SU-DHL-6 (cell line): ENCODE measurements around the gene SHOC2.

Experiments used
- H2AFZ ChIP-seq: fragments of 200-600 bp; sonication (generic); 2 replicates; pipeline ENCODE4 v1.6.1; 2014; ENCODE audit warnings: low read depth, mild to moderate bottlenecking, moderate library complexity, mixed read lengths, antibody characterized with exemption, low read length; ENCODE audit not compliant: severe bottlenecking
- H3F3A ChIP-seq: fragments of 200-600 bp; shearing (Covaris generic); 2 replicates; pipeline ENCODE4 v1.6.0; 2016; ENCODE audit warnings: antibody characterized with exemption, mild to moderate bottlenecking; ENCODE audit not compliant: insufficient read depth
- H3K27ac ChIP-seq: fragments of 200-600 bp; sonication (generic); 2 replicates; pipeline ENCODE4 v1.5.1; 2016; ENCODE audit warnings: low read depth, mild to moderate bottlenecking, low read length, moderate library complexity, mixed read lengths
- H3K27me3 ChIP-seq: fragments of 200-600 bp; sonication (generic), shearing (Covaris generic); 2 replicates; pipeline ENCODE4 v1.6.0; 2014; ENCODE audit warnings: mild to moderate bottlenecking, low read length
- H3K36me3 ChIP-seq: fragments of 200-600 bp; sonication (generic); 2 replicates; pipeline ENCODE4 v1.6.1; 2014; ENCODE audit warnings: mild to moderate bottlenecking, low read length, mixed read lengths
- H3K4me2 ChIP-seq: fragments of 300-600, 200-600 bp; shearing (Covaris generic), sonication (generic); 2 replicates; pipeline ENCODE4 v1.6.0; 2014; ENCODE audit warnings: low read length, low read depth, mild to moderate bottlenecking; ENCODE audit not compliant: poor library complexity, severe bottlenecking
- H3K4me3 ChIP-seq: fragments of 200-600 bp; sonication (generic); 2 replicates; pipeline ENCODE4 v1.5.1; 2014; ENCODE audit warnings: antibody characterized with exemption, low read length, mild to moderate bottlenecking, mixed read lengths; ENCODE audit not compliant: insufficient read depth, poor library complexity, severe bottlenecking
- H3K79me2 ChIP-seq: fragments of 200-600 bp; sonication (generic); 2 replicates; pipeline ENCODE4 v1.6.1; 2014; ENCODE audit warnings: mild to moderate bottlenecking, low read length, moderate library complexity; ENCODE audit not compliant: insufficient read depth
- H3K9ac ChIP-seq: fragments of 200-600 bp; sonication (generic); 2 replicates; pipeline ENCODE4 v1.7.0; 2014; ENCODE audit warnings: mild to moderate bottlenecking, low read length
- H3K9me2 ChIP-seq: fragments of 200-600 bp; sonication (generic); replicated peaks from 2 replicates; pipeline ENCODE4 v1.6.1; 2014; ENCODE audit warnings: low read length; ENCODE audit not compliant: insufficient read depth
- H3K9me3 ChIP-seq: fragments of 200-600 bp; sonication (generic); 2 replicates; pipeline ENCODE4 v1.6.1; 2014; ENCODE audit warnings: low read length, mixed read lengths; ENCODE audit not compliant: insufficient read depth
- H4K20me1 ChIP-seq: fragments of 200-600 bp; sonication (generic); 2 replicates; pipeline ENCODE4 v1.6.1; 2014; ENCODE audit warnings: low read depth, mild to moderate bottlenecking, antibody characterized with exemption, low read length, moderate library complexity, mixed read lengths
- EZH2phosphoT487 ChIP-seq: fragments of 200-600 bp; sonication (generic), shearing (Covaris generic); conservative IDR thresholded peaks from 2 replicates; pipeline ENCODE4 v1.6.1; 2018; ENCODE audit warnings: mild to moderate bottlenecking, antibody characterized with exemption, low read length, moderate library complexity, mixed read lengths
- TF ChIP-seq, protein P1 (sequence below): fragments of 200-600 bp; sonication (generic); IDR thresholded peaks from one replicate; pipeline ENCODE4 v1.5.1; 2017; ENCODE audit warnings: antibody characterized with exemption, mild to moderate bottlenecking, low read length, moderate library complexity; ENCODE audit not compliant: insufficient read depth, poor library complexity, severe bottlenecking

The SHOC2 gene

DNA sequence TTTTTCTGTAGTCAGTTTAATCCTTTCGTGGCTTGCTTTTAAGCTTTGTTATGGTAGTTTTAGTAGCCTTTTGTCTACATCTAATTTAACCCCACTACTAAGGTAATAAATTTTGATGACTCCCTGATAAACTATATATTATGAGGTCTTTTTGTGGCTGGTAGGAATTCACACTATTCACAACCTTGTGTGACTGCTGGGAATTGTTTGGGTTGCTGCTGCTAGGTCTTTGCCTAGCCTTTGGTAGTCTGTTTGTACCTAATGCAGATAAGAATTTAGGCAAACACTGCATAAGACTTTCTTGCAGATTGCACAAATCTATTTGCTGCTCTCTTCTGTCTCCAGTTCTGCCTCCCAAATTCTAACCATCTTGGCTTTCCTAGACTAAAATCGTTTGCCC, 58.3 kb downstream of the SHOC2 start:
- peaks cover 9% of the 10 kb centered on the region; the same call in 1 of the 2 replicates for H4K20me1 ChIP-seq

DNA sequence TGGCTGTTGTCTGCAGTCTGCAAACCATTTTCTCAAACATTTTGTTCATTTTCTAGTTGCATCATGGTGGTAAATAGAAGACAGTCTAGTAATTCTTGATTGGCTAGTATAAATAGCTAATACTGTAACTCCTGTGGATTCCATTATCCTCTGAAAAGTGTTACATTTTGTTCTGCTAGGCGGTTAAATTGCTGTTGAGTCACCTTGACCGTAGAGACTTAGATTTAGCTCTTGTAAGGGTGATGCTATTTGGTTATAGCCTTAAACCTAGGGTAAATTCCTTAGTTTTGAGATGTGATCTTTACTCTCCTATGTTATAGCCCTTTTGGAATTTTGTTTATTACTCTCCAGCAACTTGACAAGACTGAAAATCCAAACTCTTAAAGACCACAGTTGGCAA, 58.8 kb downstream of the SHOC2 start:
- Histone ChIP-seq H3K36me3 (peaks cover 9% of the 10 kb centered on the region; the same call in 1 of the 2 replicates), H3F3A (0 out of 2 replicates have a peak, but pooled peaks cover 6% of the 10 kb centered on the region), H3K27me3 (no peaks in the 10 kb centered on the region), H2AFZ (no peak overlapping the region), H4K20me1 (peaks cover 12% of the 10 kb centered on the region; the same call in 1 of the 2 replicates), H3K9me2 (no peaks in the 10 kb centered on the region), H3K27ac (no peak overlapping the region), H3K79me2 (peaks cover 91% of the 10 kb centered on the region), H3K9me3 (no peaks in the 10 kb centered on the region), H3K9ac (no peak overlapping the region), H3K4me3 (no peak overlapping the region), H3K4me2 (no peak overlapping the region)
- no peak for TF ChIP-seq EZH2phosphoT487
- TF ChIP-seq, protein P1, sequence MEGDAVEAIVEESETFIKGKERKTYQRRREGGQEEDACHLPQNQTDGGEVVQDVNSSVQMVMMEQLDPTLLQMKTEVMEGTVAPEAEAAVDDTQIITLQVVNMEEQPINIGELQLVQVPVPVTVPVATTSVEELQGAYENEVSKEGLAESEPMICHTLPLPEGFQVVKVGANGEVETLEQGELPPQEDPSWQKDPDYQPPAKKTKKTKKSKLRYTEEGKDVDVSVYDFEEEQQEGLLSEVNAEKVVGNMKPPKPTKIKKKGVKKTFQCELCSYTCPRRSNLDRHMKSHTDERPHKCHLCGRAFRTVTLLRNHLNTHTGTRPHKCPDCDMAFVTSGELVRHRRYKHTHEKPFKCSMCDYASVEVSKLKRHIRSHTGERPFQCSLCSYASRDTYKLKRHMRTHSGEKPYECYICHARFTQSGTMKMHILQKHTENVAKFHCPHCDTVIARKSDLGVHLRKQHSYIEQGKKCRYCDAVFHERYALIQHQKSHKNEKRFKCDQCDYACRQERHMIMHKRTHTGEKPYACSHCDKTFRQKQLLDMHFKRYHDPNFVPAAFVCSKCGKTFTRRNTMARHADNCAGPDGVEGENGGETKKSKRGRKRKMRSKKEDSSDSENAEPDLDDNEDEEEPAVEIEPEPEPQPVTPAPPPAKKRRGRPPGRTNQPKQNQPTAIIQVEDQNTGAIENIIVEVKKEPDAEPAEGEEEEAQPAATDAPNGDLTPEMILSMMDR = no peak

More for the DNA sequence above, 58.3 kb downstream of the SHOC2 start:
- H3K4me2 ChIP-seq = no peak overlapping the region
- H3K9me3 ChIP-seq = no peaks in the 10 kb centered on the region
- TF ChIP-seq EZH2phosphoT487 = no peak
- TF ChIP-seq, protein P1 = no peak
- H3F3A ChIP-seq = 0 out of 2 replicates have a peak, but pooled peaks cover 6% of the 10 kb centered on the region
- H3K36me3 ChIP-seq = peaks cover 9% of the 10 kb centered on the region; the same call in 1 of the 2 replicates
- H3K27me3 ChIP-seq = no peaks in the 10 kb centered on the region
- peaks cover 91% of the 10 kb centered on the region for H3K79me2 ChIP-seq
- no peak overlapping the region for H2AFZ ChIP-seq
- no peaks in the 10 kb centered on the region for H3K9me2 ChIP-seq
- no peak overlapping the region for H3K27ac ChIP-seq
- no peak overlapping the region for H3K9ac ChIP-seq
- H3K4me3 ChIP-seq = no peak overlapping the region

DNA sequence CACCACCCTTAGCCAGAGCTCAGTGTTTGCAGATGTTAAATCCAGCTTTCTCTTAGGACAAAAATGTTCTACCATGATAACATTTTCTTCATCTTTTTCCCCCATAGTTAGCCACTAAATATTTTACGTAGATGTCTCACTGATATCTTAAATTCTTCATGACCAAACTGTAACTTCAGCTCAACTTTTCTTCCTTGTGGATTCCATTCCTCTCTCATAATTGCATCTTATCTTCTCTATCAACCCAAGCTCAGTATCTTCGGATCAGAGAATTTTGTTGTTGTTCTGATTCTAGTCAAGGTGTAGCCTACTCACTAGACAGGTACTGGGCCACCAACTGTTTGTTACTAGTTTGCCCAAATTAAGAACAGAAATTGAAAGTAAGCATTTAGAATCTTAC, 60.2 kb downstream of the SHOC2 start:
- Histone ChIP-seq H3F3A (0 out of 2 replicates have a peak, but pooled peaks cover 6% of the 10 kb centered on the region), H4K20me1 (peaks cover 14% of the 10 kb centered on the region; the same call in 1 of the 2 replicates), H3K9me2 (no peaks in the 10 kb centered on the region), H2AFZ (no peak overlapping the region), H3K36me3 (peaks cover 3% of the 10 kb centered on the region; the same call in 1 of the 2 replicates), H3K4me2 (no peak overlapping the region), H3K79me2 (peaks cover 91% of the 10 kb centered on the region), H3K9me3 (no peaks in the 10 kb centered on the region), H3K9ac (no peak overlapping the region), H3K27me3 (no peaks in the 10 kb centered on the region), H3K27ac (no peak overlapping the region), H3K4me3 (no peak overlapping the region)
- no peak for TF ChIP-seq EZH2phosphoT487
- TF ChIP-seq, protein P1 = no peak
